Prostate gland (tissue), 2 donors: Measurements from ENCODE around the gene KCND3.

Experiments used
- CTCF ChIP-seq, 4 experiments: fragments of 200-600 bp in 2 of 4; fragments of 450-650 bp in 2 of 4; sonication (generic) in 2 of 4; IDR thresholded peaks; 1 replicate in 3 of 4; 2 replicates in 1 of 4; pipeline ENCODE4 v1.5.1; 2016 to 2019; ENCODE audit warnings: antibody characterized with exemption in 4 of 4, mild to moderate bottlenecking in 2 of 4, moderate library complexity in 2 of 4
- POLR2A ChIP-seq: fragments of 450-650 bp; IDR thresholded peaks from one replicate; pipeline ENCODE4 v1.6.1; 2016; ENCODE audit warnings: antibody characterized with exemption, mild to moderate bottlenecking

DNA sequence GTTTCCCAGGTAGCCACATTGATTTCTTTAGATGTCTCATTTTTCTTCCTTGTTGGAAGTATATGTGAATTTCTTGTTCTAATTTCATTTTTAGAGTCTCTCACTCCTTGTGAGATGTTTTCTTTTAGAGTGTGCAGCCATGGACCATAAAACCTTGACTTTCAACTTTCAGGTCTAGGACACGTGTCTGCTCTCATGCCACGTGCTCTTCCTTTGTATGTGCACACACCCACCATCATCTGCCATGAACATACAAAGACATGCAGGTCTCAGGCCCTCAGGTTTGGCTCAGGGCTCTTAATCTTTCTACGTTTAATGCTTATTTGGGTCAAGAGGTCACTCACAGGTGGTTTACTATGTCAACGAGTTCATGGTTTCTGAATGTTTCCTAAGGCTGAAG, 163.2 kb downstream of the KCND3 start:
- TF ChIP-seq CTCF (IDR thresholded peaks at IDR 0.05) (no peak), POLR2A (no peak)
